H1 (cell line): ENCODE data around the gene C19orf47. TPM values are rescaled to one million over a fixed set of nuclear protein-coding genes. Genes with fewer than 3 reads are reported as not detected.
A peak's percentile ranks its signal among the peaks of the same experiment; 100 is the strongest.

Source experiments
- ASH2L ChIP-seq: fragments of 200-600, 300-600 bp; sonication (generic); IDR thresholded peaks from one replicate; pipeline ENCODE4 v1.7.1; 2017; ENCODE audit warnings: low read length
- ATF3 ChIP-seq: IDR thresholded peaks from 2 replicates; pipeline ENCODE4 v1.6.1; 2011; ENCODE audit warnings: low read depth, mild to moderate bottlenecking, low read length; ENCODE audit not compliant: insufficient read depth
- BRCA1 ChIP-seq: IDR thresholded peaks from 2 replicates; pipeline ENCODE4 v1.6.1; 2012; ENCODE audit warnings: low read depth, low read length, improper control_type of control experiment
- CEBPB ChIP-seq: IDR thresholded peaks from 2 replicates; pipeline ENCODE4 v1.6.1; 2012; ENCODE audit warnings: low read depth, low read length
- GTF2F1 ChIP-seq: IDR thresholded peaks from 2 replicates; pipeline ENCODE4 v1.6.1; 2012; ENCODE audit warnings: low read depth, low read length, improper control_type of control experiment, borderline replicate concordance
- HDAC2 ChIP-seq, 2 experiments: fragments of 300-600 bp in 1 of 2; sonication (generic) in 1 of 2; IDR thresholded peaks; 2 replicates each; pipeline ENCODE4 v1.6.1; 2011 to 2012; ENCODE audit warnings: low read depth in 2 of 2, low read length in 2 of 2, mild to moderate bottlenecking in 2 of 2, moderate library complexity in 2 of 2, borderline replicate concordance in 1 of 2, inconsistent platforms in 1 of 2
- KDM5A ChIP-seq: fragments of 200-600 bp; IDR thresholded peaks from 2 replicates; pipeline ENCODE4 v1.7.1; 2012; ENCODE audit warnings: mild to moderate bottlenecking, low read length, inconsistent platforms, mixed read lengths
- MAX ChIP-seq: IDR thresholded peaks from 2 replicates; pipeline ENCODE4 v1.6.1; 2012; ENCODE audit warnings: inconsistent platforms
- NRF1 ChIP-seq: IDR thresholded peaks from 2 replicates; pipeline ENCODE4 v1.6.1; 2011; ENCODE audit warnings: mild to moderate bottlenecking, low read depth, low read length, improper control_type of control experiment
- PHF8 ChIP-seq: fragments of 200-600 bp; sonication (generic); conservative IDR thresholded peaks from 2 replicates; pipeline ENCODE4 v1.7.1; 2012; ENCODE audit warnings: low read depth, mild to moderate bottlenecking, inconsistent platforms, low read length, moderate library complexity
- POLR2A ChIP-seq, 2 experiments: IDR thresholded peaks; 1 replicate in 1 of 2; 2 replicates in 1 of 2; pipeline ENCODE4 v1.6.1; 2011; ENCODE audit warnings: low read depth in 2 of 2, low read length in 2 of 2, mild to moderate bottlenecking in 2 of 2; ENCODE audit errors: control extremely low read depth in 1 of 2
- SAP30 ChIP-seq: fragments of 300-600 bp; sonication (generic); IDR thresholded peaks from 2 replicates; pipeline ENCODE4 v1.7.1; 2012; ENCODE audit warnings: low read length, moderate library complexity, mild to moderate bottlenecking, inconsistent platforms; ENCODE audit not compliant: insufficient read depth, insufficient replicate concordance
- SIN3A ChIP-seq, 2 experiments: IDR thresholded peaks in 1 of 2; conservative IDR thresholded peaks in 1 of 2; 2 replicates each; pipeline ENCODE4 v1.6.1; 2011 to 2012; ENCODE audit warnings: low read length in 2 of 2, improper control_type of control experiment in 1 of 2, low read depth in 1 of 2, mild to moderate bottlenecking in 1 of 2
- SIX5 ChIP-seq: IDR thresholded peaks from 2 replicates; pipeline ENCODE4 v1.6.1; 2011; ENCODE audit warnings: mild to moderate bottlenecking, low read depth, low read length
- SP4 ChIP-seq: IDR thresholded peaks from 2 replicates; pipeline ENCODE4 v1.6.1; 2012; ENCODE audit warnings: low read length, inconsistent platforms
- SUZ12 ChIP-seq: fragments of 200-600 bp; sonication (generic); IDR thresholded peaks from 2 replicates; pipeline ENCODE4 v1.6.1; 2012; ENCODE audit warnings: mild to moderate bottlenecking, inconsistent platforms, low read length, moderate library complexity, mixed read lengths
- TAF7 ChIP-seq: optimal IDR thresholded peaks from 2 replicates; pipeline ENCODE3; 2011; ENCODE audit warnings: low read depth, mild to moderate bottlenecking, inconsistent platforms, low read length, moderate library complexity, borderline replicate concordance
- TBP ChIP-seq: IDR thresholded peaks from 2 replicates; pipeline ENCODE4 v1.6.1; 2011; ENCODE audit warnings: low read depth, low read length, improper control_type of control experiment
- TCF12 ChIP-seq: IDR thresholded peaks from 2 replicates; pipeline ENCODE4 v1.6.1; 2011; ENCODE audit warnings: low read depth, mild to moderate bottlenecking, low read length
- TEAD4 ChIP-seq: IDR thresholded peaks from 2 replicates; pipeline ENCODE4 v1.6.1; 2012; ENCODE audit warnings: low read depth, low read length, inconsistent platforms, mixed read lengths
- USF2 ChIP-seq: IDR thresholded peaks from 2 replicates; pipeline ENCODE4 v1.6.1; 2011; ENCODE audit warnings: low read length, improper control_type of control experiment
- polyA plus RNA-seq, 7 experiments: library from polyadenylated mRNA; depleted of rRNA in 3 of 7; stranded (reverse) in 5 of 7; unstranded in 2 of 7; fragments of >200 nt in 5 of 7; fragments of 200-250 nt in 2 of 7; gene quantifications; 1 replicate in 5 of 7; 2 replicates in 1 of 7; 4 replicates in 1 of 7; pipeline versions ENCODE4 v1.2.1 to v1.2.3, GENCODE V29; 2011 to 2013; ENCODE audit warnings: missing spikeins in 2 of 7, mixed read lengths in 2 of 7
- total RNA-seq: library from RNA; stranded (reverse); fragmentation: NEBNext Ultra II Directional; extraction: Animal tissue kit (Norgen Biotek cat#: 25700); gene quantifications from 2 replicates; pipeline ENCODE4 v1.2.1, GENCODE V29; 2021

The C19orf47 gene
- total and polyA plus RNA-seq, 2 of the 8 experiments (the other 6 are each of a cell fraction or from before 2014, with no cell fraction given), result 17.8 to 27.3 TPM

GRCh38 chr19:40348125-40348913 is at the start of gene C19orf47, which contains the start of gene PLD3 (continued):
- TF ChIP-seq SIN3A (conservative IDR thresholded peaks at IDR 0.05 in 1 of 2, IDR thresholded peaks at IDR 0.05 in 1 of 2; ENCODE audit: low read depth in 1 of 2, low read length in 2 of 2) (peak in 1 of 2 experiments; percentile 86; a peak in 2 of 4 replicates), CEBPB (no peak), USF2 (peak; percentile 100), HDAC2 (IDR thresholded peaks at IDR 0.05; ENCODE audit: borderline replicate concordance in 1 of 2, low read depth in 2 of 2, low read length in 2 of 2) (0 out of 4 replicates have a peak, but pooled peaks of 1 of the 2 experiments have one; percentile 51), KDM5A (no peak), MAX (peak; percentile 85), ASH2L (peak; percentile 35), GTF2F1 (peak; percentile 83), SUZ12 (no peak), TAF7 (no peak), TEAD4 (no peak; the same call in 1 of the 2 replicates), BRCA1 (no peak), PHF8 (peak; percentile 60), ATF3 (peak; percentile 98), SIX5 (no peak), SAP30 (no peak), POLR2A (IDR thresholded peaks at IDR 0.05; ENCODE audit: control extremely low read depth in 1 of 2, low read depth in 2 of 2, low read length in 2 of 2) (peak in 1 of 2 experiments; percentile 75; a peak in 1 of 3 replicates), TCF12 (0 out of 2 replicates have a peak, but pooled peaks have one; percentile 9), TBP (peak; percentile 49; the same call in 1 of the 2 replicates), SP4 (peak; percentile 95), NRF1 (peak; percentile 74)
